ENCODE results near the gene CCDC194.

- TF ChIP-seq CTCF (IDR thresholded peaks at IDR 0.05; ENCODE audit: borderline replicate concordance, extremely low read depth, low read length, poor library complexity, severe bottlenecking) (peak; percentile 95), EZH2 (IDR thresholded peaks at IDR 0.05; ENCODE audit: borderline replicate concordance, low read depth, low read length, severe bottlenecking) (no peak)
These were observed 8.0 kb downstream of the CCDC194 start for GRCh38 chr19:17385878-17386611.
